ENCODE measurements around the gene SMYD5. TPM values are rescaled to one million over a fixed set of nuclear protein-coding genes. Genes with fewer than 3 reads are reported as not detected.

SMYD5 gene
- total RNA-seq, 1 donor from 2014 or later, result 17.0 TPM

DNA sequence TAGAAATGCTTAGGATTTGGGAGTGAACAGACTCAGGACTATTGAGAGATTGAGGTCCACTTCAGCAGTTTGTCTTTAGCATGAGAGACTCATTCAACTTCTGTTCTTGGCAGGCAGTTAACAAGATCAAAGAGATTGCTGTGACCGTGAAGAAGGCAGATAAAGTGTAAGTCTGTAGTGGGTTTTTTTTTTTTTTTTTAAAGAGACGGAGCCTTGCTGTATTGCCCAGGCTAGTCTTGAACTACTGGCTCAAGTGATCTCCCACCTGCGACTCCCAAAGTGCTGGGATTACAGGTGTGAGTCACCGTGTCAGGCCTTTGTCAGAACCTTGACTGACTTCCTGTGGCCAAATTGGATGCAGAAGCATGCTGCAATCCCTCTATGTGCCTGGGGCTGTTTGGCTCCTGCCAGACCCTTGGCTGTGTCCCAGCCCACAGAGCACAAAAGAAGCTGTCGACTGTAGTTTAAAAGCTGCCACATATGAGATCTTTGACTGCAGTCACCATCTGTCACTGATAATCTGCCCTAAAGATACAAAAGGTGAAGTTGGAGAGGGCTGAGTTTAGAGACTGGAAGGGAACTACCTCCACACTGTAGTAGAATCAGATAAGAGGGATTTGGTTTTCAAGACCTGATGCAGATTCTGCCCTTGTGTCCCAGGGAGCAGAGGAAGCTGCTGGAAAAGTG, 30.0 kb downstream of the SMYD5 start:
- TF ChIP-seq CTCF (IDR thresholded peaks at IDR 0.05; ENCODE audit: partially characterized antibody, unreplicated experiment), result no peak
- Mint-ChIP-seq H3K9me3 (ENCODE audit: unreplicated experiment) (no peaks in the 10 kb centered on the region), H3K4me3 (ENCODE audit: unreplicated experiment) (no peak overlapping the region), H3K36me3 (ENCODE audit: unreplicated experiment) (no peaks in the 10 kb centered on the region), H3K4me1 (ENCODE audit: low read depth, unreplicated experiment) (peaks cover 3% of the 10 kb centered on the region), H3K27me3 (ENCODE audit: unreplicated experiment) (no peaks in the 10 kb centered on the region), H3K27ac (ENCODE audit: unreplicated experiment) (peak overlapping the region; percentile 52)
- peak; percentile 30 for DNase-seq

- Mint-ChIP-seq H3K4me3 (ENCODE audit: unreplicated experiment) (no peak overlapping the region), H3K27ac (ENCODE audit: unreplicated experiment) (peak overlapping the region; percentile 52), H3K9me3 (ENCODE audit: unreplicated experiment) (no peaks in the 10 kb centered on the region), H3K27me3 (ENCODE audit: unreplicated experiment) (no peaks in the 10 kb centered on the region), H3K36me3 (ENCODE audit: unreplicated experiment) (no peaks in the 10 kb centered on the region), H3K4me1 (ENCODE audit: low read depth, unreplicated experiment) (peaks cover 3% of the 10 kb centered on the region)
- DNase-seq, result no peak
- no peak for TF ChIP-seq CTCF (IDR thresholded peaks at IDR 0.05; ENCODE audit: partially characterized antibody, unreplicated experiment)
These were observed 30.5 kb downstream of the SMYD5 start for GRCh38 chr2:73244580-73244979.

- Mint-ChIP-seq H3K36me3 (ENCODE audit: unreplicated experiment) (no peaks in the 10 kb centered on the region), H3K9me3 (ENCODE audit: unreplicated experiment) (no peaks in the 10 kb centered on the region), H3K4me1 (ENCODE audit: low read depth, unreplicated experiment) (peaks cover 3% of the 10 kb centered on the region), H3K27me3 (ENCODE audit: unreplicated experiment) (no peaks in the 10 kb centered on the region), H3K27ac (ENCODE audit: unreplicated experiment) (no peak overlapping the region), H3K4me3 (ENCODE audit: unreplicated experiment) (no peak overlapping the region)
- no peak for TF ChIP-seq CTCF (IDR thresholded peaks at IDR 0.05; ENCODE audit: partially characterized antibody, unreplicated experiment)
- no peak for DNase-seq
These were observed 32.8 kb downstream of the SMYD5 start for GRCh38 chr2:73246850-73247249.

DNA sequence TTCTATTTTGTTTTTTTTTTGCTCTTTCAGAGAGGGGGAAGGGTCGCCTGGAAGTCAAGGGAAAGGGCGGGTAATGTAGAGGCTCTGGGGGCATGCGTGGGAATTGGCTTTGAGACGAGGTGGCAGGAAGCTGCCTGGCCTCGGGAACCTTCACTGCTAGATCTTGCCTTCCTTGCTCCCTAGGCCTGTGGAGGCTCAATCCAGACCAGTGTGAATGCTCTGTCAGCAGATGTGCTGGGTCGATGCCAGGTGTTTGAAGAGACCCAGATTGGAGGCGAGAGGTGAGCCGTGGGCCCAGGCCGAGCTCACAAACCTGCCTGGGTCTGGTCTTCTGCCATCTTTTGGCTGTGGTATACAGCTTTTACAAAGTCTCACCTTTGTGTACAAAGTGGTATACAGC, 35.6 kb downstream of the SMYD5 start:
- H3K27ac Mint-ChIP-seq (ENCODE audit: unreplicated experiment), result no peak overlapping the region
- H3K27me3 Mint-ChIP-seq (ENCODE audit: unreplicated experiment), result no peaks in the 10 kb centered on the region
- H3K9me3 Mint-ChIP-seq (ENCODE audit: unreplicated experiment), result peaks cover 3% of the 10 kb centered on the region
- no peaks in the 10 kb centered on the region for H3K36me3 Mint-ChIP-seq (ENCODE audit: unreplicated experiment)
- no peak overlapping the region for H3K4me3 Mint-ChIP-seq (ENCODE audit: unreplicated experiment)
- no peak for TF ChIP-seq CTCF (IDR thresholded peaks at IDR 0.05; ENCODE audit: partially characterized antibody, unreplicated experiment)
- H3K4me1 Mint-ChIP-seq (ENCODE audit: low read depth, unreplicated experiment), result no peaks in the 10 kb centered on the region
- DNase-seq, result no peak
